WTC11 (cell line): ENCODE results near the gene UBLCP1.

ENCODE experiments used
- CREB1 ChIP-seq: sonication (generic); formaldehyde crosslinking; IDR thresholded peaks from 2 replicates; pipeline ENCODE4 v1.8.0; 2023; ENCODE audit warnings: mild to moderate bottlenecking, missing genetic modification reagents
- E2F4 ChIP-seq: sonication (generic); formaldehyde crosslinking; IDR thresholded peaks from 2 replicates; pipeline ENCODE4 v1.8.1; 2022; ENCODE audit warnings: low read depth, mild to moderate bottlenecking, moderate library complexity, missing genetic modification reagents, borderline replicate concordance
- FOXJ3 ChIP-seq: sonication (generic); formaldehyde crosslinking; IDR thresholded peaks from 2 replicates; pipeline ENCODE4 v1.9.0; 2021; ENCODE audit warnings: missing genetic modification reagents, mild to moderate bottlenecking, borderline replicate concordance
- IRF1 ChIP-seq: sonication (generic); formaldehyde crosslinking; IDR thresholded peaks from 2 replicates; pipeline ENCODE4 v1.8.0; 2023; ENCODE audit warnings: missing genetic modification reagents
- KAT7 ChIP-seq: sonication (generic); formaldehyde crosslinking; IDR thresholded peaks from 2 replicates; pipeline ENCODE4 v1.8.1; 2023; ENCODE audit warnings: missing genetic modification reagents, mild to moderate bottlenecking, borderline replicate concordance
- TEAD4 ChIP-seq: sonication (generic); formaldehyde crosslinking; IDR thresholded peaks from 2 replicates; pipeline ENCODE4 v1.8.0; 2022; ENCODE audit warnings: mild to moderate bottlenecking, missing genetic modification reagents
- TF ChIP-seq, protein P1 (sequence below): fragments of 200-600 bp; IDR thresholded peaks from 2 replicates; pipeline ENCODE4 v1.8.0; 2022; ENCODE audit warnings: antibody characterized with exemption
- TF ChIP-seq, protein P2 (sequence below): fragments of 250-450 bp; sonication (Bioruptor Pico); IDR thresholded peaks from 2 replicates; pipeline ENCODE4 v1.9.0; 2021; ENCODE audit warnings: mild to moderate bottlenecking

DNA sequence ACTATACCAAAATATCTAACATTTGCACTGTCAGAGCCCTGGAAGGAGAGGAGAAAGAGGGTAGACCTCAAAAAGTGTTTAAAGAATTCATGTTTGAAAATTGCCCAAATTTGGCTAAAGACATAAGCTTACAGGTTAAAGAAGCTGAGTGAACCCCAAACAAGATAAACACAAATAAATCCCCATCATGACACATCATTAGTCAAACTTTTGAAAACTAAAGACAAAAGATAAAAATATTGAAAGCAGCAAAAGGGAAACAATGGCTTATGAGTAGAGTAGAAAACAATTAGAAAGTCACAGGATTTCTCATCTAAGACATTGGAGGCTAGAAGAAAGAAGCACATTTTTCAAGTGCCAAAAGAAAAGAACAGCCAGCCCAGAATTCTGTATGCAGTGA lies 6.1 kb upstream of the UBLCP1 start:
- TF ChIP-seq, protein P1, sequence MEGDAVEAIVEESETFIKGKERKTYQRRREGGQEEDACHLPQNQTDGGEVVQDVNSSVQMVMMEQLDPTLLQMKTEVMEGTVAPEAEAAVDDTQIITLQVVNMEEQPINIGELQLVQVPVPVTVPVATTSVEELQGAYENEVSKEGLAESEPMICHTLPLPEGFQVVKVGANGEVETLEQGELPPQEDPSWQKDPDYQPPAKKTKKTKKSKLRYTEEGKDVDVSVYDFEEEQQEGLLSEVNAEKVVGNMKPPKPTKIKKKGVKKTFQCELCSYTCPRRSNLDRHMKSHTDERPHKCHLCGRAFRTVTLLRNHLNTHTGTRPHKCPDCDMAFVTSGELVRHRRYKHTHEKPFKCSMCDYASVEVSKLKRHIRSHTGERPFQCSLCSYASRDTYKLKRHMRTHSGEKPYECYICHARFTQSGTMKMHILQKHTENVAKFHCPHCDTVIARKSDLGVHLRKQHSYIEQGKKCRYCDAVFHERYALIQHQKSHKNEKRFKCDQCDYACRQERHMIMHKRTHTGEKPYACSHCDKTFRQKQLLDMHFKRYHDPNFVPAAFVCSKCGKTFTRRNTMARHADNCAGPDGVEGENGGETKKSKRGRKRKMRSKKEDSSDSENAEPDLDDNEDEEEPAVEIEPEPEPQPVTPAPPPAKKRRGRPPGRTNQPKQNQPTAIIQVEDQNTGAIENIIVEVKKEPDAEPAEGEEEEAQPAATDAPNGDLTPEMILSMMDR = no peak
- TF ChIP-seq CREB1 (CRISPR knock-in tag) = no peak
- no peak for TF ChIP-seq FOXJ3
- TF ChIP-seq, protein P2, sequence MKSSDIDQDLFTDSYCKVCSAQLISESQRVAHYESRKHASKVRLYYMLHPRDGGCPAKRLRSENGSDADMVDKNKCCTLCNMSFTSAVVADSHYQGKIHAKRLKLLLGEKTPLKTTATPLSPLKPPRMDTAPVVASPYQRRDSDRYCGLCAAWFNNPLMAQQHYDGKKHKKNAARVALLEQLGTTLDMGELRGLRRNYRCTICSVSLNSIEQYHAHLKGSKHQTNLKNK (CRISPR knock-in tag) = no peak
- TF ChIP-seq E2F4 (CRISPR knock-in tag) = no peak
- TF ChIP-seq IRF1 (CRISPR knock-in tag) = no peak
- TF ChIP-seq KAT7 (CRISPR knock-in tag) = no peak
- no peak for TF ChIP-seq TEAD4
